ENCODE results near the gene KCNJ5.
"Not testable (repeated sequence)": the region's sequence is repeated elsewhere in the genome, so short reads cannot be mapped to it uniquely, and the experiment has no call there.

Gene KCNJ5

GRCh38 chr11:128913806-128914205 lies 22.6 kb downstream of the KCNJ5 start:
- DNase-seq (ENCODE audit: low read depth in 2 of 2): no peak

GRCh38 chr11:128914216-128915148 lies 23.3 kb downstream of the KCNJ5 start:
- DNase-seq (ENCODE audit: low read depth in 2 of 2): no peak

- no peak for DNase-seq (ENCODE audit: low read depth in 2 of 2)
Observed at GRCh38 chr11:128915149-128915521, 24.0 kb downstream of the KCNJ5 start.

GRCh38 chr11:128916037-128916572 lies 24.9 kb downstream of the KCNJ5 start:
- no peak for DNase-seq (ENCODE audit: low read depth in 2 of 2)

GRCh38 chr11:128916681-128917080 lies 25.5 kb downstream of the KCNJ5 start:
- no peak for DNase-seq (ENCODE audit: low read depth in 2 of 2)

- no peak for DNase-seq (ENCODE audit: low read depth in 2 of 2)
Observed at GRCh38 chr11:128917144-128917724, 26.1 kb downstream of the KCNJ5 start.

GRCh38 chr11:128919216-128919615 lies 28.1 kb downstream of the KCNJ5 start:
- no peak for DNase-seq (ENCODE audit: low read depth in 2 of 2)

- not testable (repeated sequence) for DNase-seq (ENCODE audit: low read depth in 2 of 2)
Observed at GRCh38 chr11:128919635-128920034, 28.5 kb downstream of the KCNJ5 start.

- no peak for DNase-seq (ENCODE audit: low read depth in 2 of 2)
Observed at GRCh38 chr11:128920666-128921065, 29.5 kb downstream of the KCNJ5 start.

GRCh38 chr11:128921793-128922192 lies 30.6 kb downstream of the KCNJ5 start:
- DNase-seq (ENCODE audit: low read depth in 2 of 2): no peak

- DNase-seq (ENCODE audit: low read depth in 2 of 2): no peak
Observed at GRCh38 chr11:128924104-128924503, 32.9 kb downstream of the KCNJ5 start.

- no peak for DNase-seq (ENCODE audit: low read depth in 2 of 2)
Observed at GRCh38 chr11:128924510-128925249, 33.5 kb downstream of the KCNJ5 start.

- no peak for DNase-seq (ENCODE audit: low read depth in 2 of 2)
Observed at GRCh38 chr11:128925250-128925600, 34.1 kb downstream of the KCNJ5 start.

GRCh38 chr11:128926000-128926399 lies 34.8 kb downstream of the KCNJ5 start:
- DNase-seq (ENCODE audit: low read depth in 2 of 2): no peak

- no peak for DNase-seq (ENCODE audit: low read depth in 2 of 2)
Observed at GRCh38 chr11:128926437-128927107, 35.4 kb downstream of the KCNJ5 start.

- DNase-seq (ENCODE audit: low read depth in 2 of 2): no peak
Observed at GRCh38 chr11:128927108-128927461, 35.9 kb downstream of the KCNJ5 start.

- no peak for DNase-seq (ENCODE audit: low read depth in 2 of 2)
Observed at GRCh38 chr11:128927683-128928336, 36.7 kb downstream of the KCNJ5 start.

- no peak for DNase-seq (ENCODE audit: low read depth in 2 of 2)
Observed at GRCh38 chr11:128928400-128928799, 37.2 kb downstream of the KCNJ5 start.

GRCh38 chr11:128929468-128929867 lies 38.3 kb downstream of the KCNJ5 start:
- DNase-seq (ENCODE audit: low read depth in 2 of 2): no peak

GRCh38 chr11:128929991-128930390 lies 38.8 kb downstream of the KCNJ5 start:
- DNase-seq (ENCODE audit: low read depth in 2 of 2): no peak

GRCh38 chr11:128931066-128931465 lies 39.9 kb downstream of the KCNJ5 start:
- no peak for DNase-seq (ENCODE audit: low read depth in 2 of 2)
